Testis (tissue), 3 donors: ENCODE data around the gene STXBP5. TPM values are rescaled to one million over a fixed set of nuclear protein-coding genes. Genes with fewer than 3 reads are reported as not detected.

ENCODE experiments used
- DNase-seq: peaks from one replicate; pipeline ENCODE4 v3.0.0-alpha.2; 2019
- H3K27ac ChIP-seq, 2 donors: fragments of 200-600 bp; sonication (generic); one replicate each; pipeline ENCODE4 v1.5.1; 2019
- H3K27me3 ChIP-seq: fragments of 200-600 bp; sonication (generic); one replicate; pipeline ENCODE4 v1.5.1; 2019
- H3K36me3 ChIP-seq: fragments of 200-600 bp; sonication (generic); one replicate; pipeline ENCODE4 v1.5.1; 2017; ENCODE audit warnings: low read depth; ENCODE audit errors: missing control alignments
- H3K4me1 ChIP-seq: fragments of 200-600 bp; sonication (generic); one replicate; pipeline ENCODE4 v1.5.1; 2019
- H3K4me3 ChIP-seq, 2 donors: fragments of 200-600 bp; sonication (generic); one replicate each; pipeline ENCODE4 v1.5.1; 2017 to 2019
- H3K9me3 ChIP-seq: fragments of 200-600 bp; sonication (generic); one replicate; pipeline ENCODE4 v1.5.1; 2017
- POLR2A ChIP-seq: fragments of 450-650 bp; IDR thresholded peaks from one replicate; pipeline ENCODE4 v1.6.1; 2017; ENCODE audit warnings: antibody characterized with exemption, mild to moderate bottlenecking, moderate library complexity
- WGBS, 2 donors: methylation state at CpG; one replicate each; pipeline ENCODE4 v1.1.5; 2018; 5-methylcytosine and 5-hydroxymethylcytosine counted together
- intact Hi-C: fragments of 100-400 bp; cut with DNase I; formaldehyde crosslinking; loops from one replicate; pipeline ENCODE4 v1.15.1; 2023; ENCODE audit warnings: low total_unique reads
- polyA plus RNA-seq: library from polyadenylated mRNA; stranded (reverse); fragments of 350-450 nt; fragmentation: Illumina TruSeq; extraction: RNeasy Lipid Tissue Mini Kit (QIAGEN cat#74804); gene quantifications from one replicate; pipeline ENCODE4 v1.2.3, GENCODE V29; 2014; ENCODE audit warnings: low read depth, low replicate concordance; ENCODE audit not compliant: insufficient read depth
- total RNA-seq, 2 donors: library from RNA; depleted of rRNA; stranded (reverse); fragments of >200 nt; gene quantifications; one replicate each; pipeline ENCODE4 v1.2.3, GENCODE V29; 2016
- TF ChIP-seq, protein P1 (sequence below), 3 experiments: fragments of 450-650 bp in 2 of 3; fragments of 200-600 bp in 1 of 3; sonication (generic) in 1 of 3; IDR thresholded peaks; one replicate each; pipeline ENCODE4 v1.5.1; 2016 to 2019; ENCODE audit warnings: antibody characterized with exemption in 3 of 3, mild to moderate bottlenecking in 2 of 3, moderate library complexity in 1 of 3

Gene STXBP5
- total and polyA plus RNA-seq, 3 donors from 2014 or later: 29.9 to 47.4 (median 43.5) TPM

DNA sequence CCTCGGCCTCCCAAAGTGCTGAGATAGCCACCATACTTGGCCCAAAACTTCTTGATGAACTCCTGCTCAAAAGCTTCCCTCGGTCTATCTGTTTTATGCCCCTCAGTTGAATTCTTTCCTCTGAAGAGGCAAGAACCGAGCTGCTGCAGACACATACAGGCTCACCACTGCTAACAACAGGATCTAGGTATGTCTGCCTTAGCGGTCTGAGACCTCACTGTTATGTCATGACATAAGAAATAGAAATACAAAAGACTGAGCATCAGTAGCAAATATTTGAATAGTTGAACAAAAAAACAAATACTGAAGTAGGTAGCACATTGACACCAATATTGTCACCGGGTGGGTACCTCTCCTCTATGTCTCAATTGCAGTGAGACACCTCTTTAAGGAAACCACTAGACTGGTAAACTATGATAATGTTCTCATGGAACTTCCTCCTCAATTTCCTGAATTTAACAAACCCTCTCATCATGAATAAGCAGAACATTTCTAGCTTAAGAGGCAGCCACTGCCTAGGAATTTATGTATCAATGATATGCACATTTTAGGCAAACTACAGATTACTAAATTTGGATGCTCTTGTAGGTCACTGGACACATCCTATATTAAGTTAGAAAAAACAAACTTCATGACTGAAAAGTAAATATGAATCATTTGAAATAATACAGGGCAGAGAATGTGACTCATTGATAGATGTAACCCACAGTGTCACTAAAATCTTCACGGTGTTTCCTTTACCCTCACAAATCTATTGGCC lies 9.4 kb upstream of the STXBP5 start:
- DNase-seq: no peak
- WGBS, 2 donors: 91% methylated on average over 6 of the region's 6 CpGs
- Histone ChIP-seq H3K9me3 (no peaks in the 10 kb centered on the region), H3K4me1 (no peaks in the 10 kb centered on the region), H3K27me3 (no peaks in the 10 kb centered on the region), H3K4me3 (no peak overlapping the region), H3K36me3 (no peaks in the 10 kb centered on the region), H3K27ac (no peak overlapping the region)
- TF ChIP-seq, protein P1, sequence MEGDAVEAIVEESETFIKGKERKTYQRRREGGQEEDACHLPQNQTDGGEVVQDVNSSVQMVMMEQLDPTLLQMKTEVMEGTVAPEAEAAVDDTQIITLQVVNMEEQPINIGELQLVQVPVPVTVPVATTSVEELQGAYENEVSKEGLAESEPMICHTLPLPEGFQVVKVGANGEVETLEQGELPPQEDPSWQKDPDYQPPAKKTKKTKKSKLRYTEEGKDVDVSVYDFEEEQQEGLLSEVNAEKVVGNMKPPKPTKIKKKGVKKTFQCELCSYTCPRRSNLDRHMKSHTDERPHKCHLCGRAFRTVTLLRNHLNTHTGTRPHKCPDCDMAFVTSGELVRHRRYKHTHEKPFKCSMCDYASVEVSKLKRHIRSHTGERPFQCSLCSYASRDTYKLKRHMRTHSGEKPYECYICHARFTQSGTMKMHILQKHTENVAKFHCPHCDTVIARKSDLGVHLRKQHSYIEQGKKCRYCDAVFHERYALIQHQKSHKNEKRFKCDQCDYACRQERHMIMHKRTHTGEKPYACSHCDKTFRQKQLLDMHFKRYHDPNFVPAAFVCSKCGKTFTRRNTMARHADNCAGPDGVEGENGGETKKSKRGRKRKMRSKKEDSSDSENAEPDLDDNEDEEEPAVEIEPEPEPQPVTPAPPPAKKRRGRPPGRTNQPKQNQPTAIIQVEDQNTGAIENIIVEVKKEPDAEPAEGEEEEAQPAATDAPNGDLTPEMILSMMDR (IDR thresholded peaks at IDR 0.05): no peak
- intact Hi-C loops: no loop called here

DNA sequence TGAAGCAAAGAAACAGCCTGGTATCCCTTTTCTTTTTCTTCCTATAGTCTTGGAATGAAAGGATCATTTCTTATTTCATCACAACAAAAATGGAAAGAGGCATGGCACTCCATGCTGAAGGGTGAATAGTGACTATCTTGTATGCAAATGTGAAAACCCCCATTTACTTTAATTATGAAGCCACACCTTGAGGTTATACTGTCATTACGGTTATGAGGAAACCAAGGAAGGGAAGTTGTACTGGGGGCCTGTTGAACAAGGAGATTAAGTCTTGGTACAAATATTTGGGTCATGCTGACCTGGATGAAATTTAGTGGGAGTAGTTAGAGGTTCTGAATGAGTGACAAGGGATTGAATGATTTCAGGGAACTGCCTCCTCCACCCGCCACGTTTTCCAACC lies 8.7 kb upstream of the STXBP5 start:
- no peak for TF ChIP-seq POLR2A
- TF ChIP-seq, protein P1 (IDR thresholded peaks at IDR 0.05): no peak
- Histone ChIP-seq H3K36me3 (no peaks in the 10 kb centered on the region), H3K4me1 (no peaks in the 10 kb centered on the region), H3K27ac (no peak overlapping the region), H3K4me3 (no peak overlapping the region), H3K9me3 (no peaks in the 10 kb centered on the region), H3K27me3 (no peaks in the 10 kb centered on the region)
- WGBS, 2 donors: 78 to 98% methylated on average over 3 of the region's 3 CpGs
- no peak for DNase-seq
- intact Hi-C loops: no loop called here

DNA sequence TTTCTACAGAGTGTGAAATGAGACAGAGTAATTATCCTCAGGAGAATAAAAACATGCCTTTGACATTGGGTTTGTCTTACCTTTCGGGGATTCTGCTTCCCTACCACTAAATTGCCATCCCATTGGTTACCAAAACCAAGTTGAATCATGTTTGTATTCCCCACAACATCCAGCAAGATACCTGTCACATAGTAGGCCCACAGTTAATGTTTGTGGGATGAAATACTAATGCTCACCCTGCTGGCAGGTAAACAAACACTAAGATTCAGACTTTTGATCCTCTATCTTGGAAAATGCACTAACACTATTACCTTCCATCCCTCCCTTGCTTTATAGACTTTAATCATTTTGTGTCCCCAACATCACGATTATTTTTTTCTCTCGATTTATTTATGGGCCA lies 8.2 kb upstream of the STXBP5 start:
- H3K27me3 ChIP-seq: no peaks in the 10 kb centered on the region
- no peaks in the 10 kb centered on the region for H3K36me3 ChIP-seq
- no peak for DNase-seq
- TF ChIP-seq, protein P1 (IDR thresholded peaks at IDR 0.05): no peak
- TF ChIP-seq POLR2A: no peak
- intact Hi-C loops: no loop called here
- H3K4me1 ChIP-seq: no peaks in the 10 kb centered on the region
- no peaks in the 10 kb centered on the region for H3K9me3 ChIP-seq
- 70 to 88% methylated on average over 3 of the region's 3 CpGs for WGBS, 2 donors
- H3K4me3 ChIP-seq: no peak overlapping the region
- H3K27ac ChIP-seq: no peak overlapping the region

DNA sequence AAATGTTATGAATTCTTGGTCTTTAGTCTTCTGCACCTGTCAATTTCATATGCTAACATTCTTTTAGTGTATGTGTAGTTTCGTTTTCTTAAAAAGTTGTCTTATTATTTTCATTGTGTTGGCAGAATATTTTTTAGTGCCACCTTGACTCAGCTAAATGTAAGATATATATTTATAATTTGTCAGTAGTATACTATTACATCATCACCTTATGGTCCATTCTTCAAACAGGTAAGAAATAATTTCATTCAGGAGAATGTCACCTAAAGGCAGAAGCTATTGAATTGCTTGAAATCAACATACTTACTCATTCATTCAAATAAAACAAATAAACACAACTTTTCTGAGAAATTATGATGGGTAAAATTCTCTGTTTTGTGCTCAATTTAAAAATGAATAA lies 3.5 kb upstream of the STXBP5 start:
- TF ChIP-seq, protein P1 (IDR thresholded peaks at IDR 0.05): no peak
- TF ChIP-seq POLR2A: no peak
- intact Hi-C loops: no loop called here
- H3K27me3 ChIP-seq: no peaks in the 10 kb centered on the region
- no peak for DNase-seq
- no peak overlapping the region for H3K27ac ChIP-seq
- no peaks in the 10 kb centered on the region for H3K4me1 ChIP-seq
- WGBS, 2 donors: 90 to 93% methylated on average over 1 of the region's 1 CpG
- no peak overlapping the region for H3K4me3 ChIP-seq
- no peaks in the 10 kb centered on the region for H3K36me3 ChIP-seq
- H3K9me3 ChIP-seq: no peaks in the 10 kb centered on the region
